T-cell (primary cell): ENCODE measurements around the gene IQCF2. TPM values are rescaled to one million over a fixed set of nuclear protein-coding genes. Genes with fewer than 3 reads are reported as not detected.
"Not testable (repeated sequence)": the region's sequence is repeated elsewhere in the genome, so short reads cannot be mapped to it uniquely, and the experiment has no call there.

Experiments
- ATAC-seq, 4 experiments: fragments of 200-7000 bp in 3 of 4; fragments of 150-1000 bp in 1 of 4; cut with Tn5 transposase; replicated peaks in 1 of 4; 1 replicate in 3 of 4; 2 replicates in 1 of 4; pipeline ENCODE4 v1.10.0; 2021; ENCODE audit warnings: moderate library complexity in 3 of 4, mild to moderate bottlenecking in 2 of 4, moderate number of reproducible peaks in 1 of 4
- CTCF ChIA-PET, 2 donors: fragments of 300-600 bp; sonication (Branson Sonifier 250); formaldehyde crosslinking; loops; one replicate each; lab custom pipeline; 2022; ENCODE audit warnings: antibody characterized with exemption in 2 of 2; lab: Charles Lee
- POLR2A ChIA-PET, 2 donors: fragments of 300-600 bp; sonication (Branson Sonifier 250); formaldehyde crosslinking; loops; one replicate each; lab custom pipeline; 2022; ENCODE audit warnings: antibody characterized with exemption in 2 of 2; lab: Charles Lee
- DNase-seq, 35 experiments: peaks; one replicate each; pipeline versions ENCODE4 v3.0.0 to v3.0.0-alpha.2; 2013 to 2023
- H3K27ac ChIP-seq: one replicate; pipeline ENCODE4 v1.5.1; 2013; ENCODE audit warnings: low read length
- H3K27me3 ChIP-seq, 2 experiments: replicated peaks in 1 of 2; 1 replicate in 1 of 2; 2 replicates in 1 of 2; pipeline versions ENCODE4 v1.6.1 to v1.7.0; 2013; ENCODE audit warnings: low read length in 1 of 2, mixed read lengths in 1 of 2; ENCODE audit not compliant: control insufficient read depth in 2 of 2, insufficient read depth in 2 of 2; ENCODE audit errors: extremely low read depth in 1 of 2
- H3K36me3 ChIP-seq, 2 donors: 1 replicate in 1 of 2; 2 replicates in 1 of 2; pipeline versions ENCODE4 v1.6.1 to v1.7.0; 2013; ENCODE audit warnings: low read length in 1 of 2; ENCODE audit not compliant: control insufficient read depth in 2 of 2, insufficient read depth in 1 of 2; ENCODE audit errors: extremely low read depth in 1 of 2
- H3K4me1 ChIP-seq, 2 experiments: 1 replicate in 1 of 2; 2 replicates in 1 of 2; pipeline versions ENCODE4 v1.6.1 to v1.7.0; 2013; ENCODE audit warnings: low read length in 2 of 2, mixed read lengths in 1 of 2; ENCODE audit not compliant: insufficient read depth in 2 of 2, control insufficient read depth in 1 of 2; ENCODE audit errors: extremely low read depth in 1 of 2
- H3K4me3 ChIP-seq, 2 donors: 1 replicate in 1 of 2; 2 replicates in 1 of 2; pipeline versions ENCODE4 v1.5.1 to v1.7.0; 2013; ENCODE audit warnings: mild to moderate bottlenecking in 2 of 2, low read length in 1 of 2, moderate library complexity in 1 of 2; ENCODE audit not compliant: control insufficient read depth in 1 of 2; ENCODE audit errors: extremely low read depth in 1 of 2
- H3K9me3 ChIP-seq: 2 replicates; pipeline ENCODE4 v1.7.0; 2013
- H3K27ac Mint-ChIP-seq, 2 donors: one replicate each; pipeline ENCODE4 v1.8.0; 2020 to 2021; ENCODE audit warnings: mild to moderate bottlenecking in 2 of 2, mixed read lengths in 2 of 2
- H3K27me3 Mint-ChIP-seq, 2 donors: one replicate each; pipeline ENCODE4 v1.8.0; 2021 to 2022; ENCODE audit warnings: mixed read lengths in 2 of 2
- H3K36me3 Mint-ChIP-seq: one replicate; pipeline ENCODE4 v1.8.0; 2021; ENCODE audit warnings: mixed read lengths
- H3K4me1 Mint-ChIP-seq, 3 donors: one replicate each; pipeline ENCODE4 v1.8.0; 2020 to 2022; ENCODE audit warnings: mixed read lengths in 3 of 3, mild to moderate bottlenecking in 1 of 3
- H3K4me3 Mint-ChIP-seq, 3 donors: one replicate each; pipeline ENCODE4 v1.8.0; 2020 to 2022; ENCODE audit warnings: mild to moderate bottlenecking in 3 of 3, mixed read lengths in 3 of 3, moderate library complexity in 3 of 3
- H3K9me3 Mint-ChIP-seq, 3 donors: one replicate each; pipeline ENCODE4 v1.8.0; 2020 to 2022; ENCODE audit warnings: mixed read lengths in 3 of 3
- WGBS: methylation state at CpG from one replicate; pipeline ENCODE4 v1.1.5; 2013; ENCODE audit warnings: missing lambda C conversion rate; ENCODE audit not compliant: insufficient coverage; 5-methylcytosine and 5-hydroxymethylcytosine counted together
- total RNA-seq, 35 experiments: library from RNA in 6 of 35; stranded (reverse) in 6 of 35; fragments of 120-200 nt in 1 of 35; gene quantifications; one replicate each; pipeline versions ENCODE4 v1.2.1 to v1.2.4 and lab custom pipeline; 2013 to 2026

The IQCF2 gene
- total RNA-seq, 5 donors from 2014 or later (not counting 1 experiment from before 2014, with no cell fraction given) = not detected

DNA sequence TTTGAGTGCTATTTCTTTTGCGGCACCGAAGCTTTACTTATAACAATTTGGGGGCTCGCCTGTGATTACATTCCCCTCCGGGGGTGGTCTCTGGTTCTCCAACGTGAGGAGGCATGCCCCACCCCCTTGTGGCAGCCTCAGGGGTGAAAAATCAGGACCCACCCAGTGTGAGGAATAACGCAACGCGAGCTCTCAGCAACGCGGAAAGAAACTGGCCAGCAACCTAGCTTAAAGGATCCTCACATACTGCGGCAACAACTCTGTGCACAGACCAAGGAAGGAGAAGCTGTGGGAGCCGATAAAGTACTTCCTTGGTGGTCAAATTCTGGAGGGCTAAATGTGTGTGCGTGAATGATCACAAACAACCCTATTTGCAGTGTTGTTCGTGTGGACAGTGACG, 36.0 kb downstream of the IQCF2 start:
- peaks cover 0 to 6% (median 0%) of the 10 kb centered on the region in 3 donors for H3K4me1 Mint-ChIP-seq
- no peaks in the 10 kb centered on the region for H3K36me3 ChIP-seq
- H3K27me3 ChIP-seq = peaks cover 0 to 25% of the 10 kb centered on the region in 2 experiments
- H3K4me1 ChIP-seq = no peaks in the 10 kb centered on the region
- DNase-seq (no peak), ATAC-seq (no peak)
- H3K27me3 Mint-ChIP-seq = peaks cover 26 to 49% of the 10 kb centered on the region in 2 donors
- CTCF ChIA-PET = no interaction called here
- POLR2A ChIA-PET = no interaction called here
- H3K36me3 Mint-ChIP-seq = no peaks in the 10 kb centered on the region
- H3K9me3 ChIP-seq = no peaks in the 10 kb centered on the region
- WGBS = 80% methylated on average over 7 of the region's 15 CpGs
- H3K27ac Mint-ChIP-seq = no peak overlapping the region
- H3K9me3 Mint-ChIP-seq = no peaks in the 10 kb centered on the region
- H3K4me3 ChIP-seq = no peak overlapping the region
- H3K4me3 Mint-ChIP-seq = no peak overlapping the region
- H3K27ac ChIP-seq = no peak overlapping the region

GRCh38 chr3:51900043-51900442, 38.6 kb downstream of the IQCF2 start:
- POLR2A ChIA-PET, H3K9me3 ChIP-seq, H3K36me3 ChIP-seq, H3K27ac Mint-ChIP-seq, CTCF ChIA-PET, H3K4me3 ChIP-seq, H3K9me3 Mint-ChIP-seq, ATAC-seq, H3K4me1 ChIP-seq, DNase-seq, H3K27ac ChIP-seq, H3K4me1 Mint-ChIP-seq, H3K4me3 Mint-ChIP-seq, H3K36me3 Mint-ChIP-seq: not testable (repeated sequence)
- H3K27me3 ChIP-seq = peaks cover 0 to 13% of the 10 kb centered on the region in 2 experiments
- 81% methylated on average over 3 of the region's 7 CpGs for whole genome bisulfite sequencing
- peaks cover 35 to 53% of the 10 kb centered on the region in 2 donors for H3K27me3 Mint-ChIP-seq

DNA sequence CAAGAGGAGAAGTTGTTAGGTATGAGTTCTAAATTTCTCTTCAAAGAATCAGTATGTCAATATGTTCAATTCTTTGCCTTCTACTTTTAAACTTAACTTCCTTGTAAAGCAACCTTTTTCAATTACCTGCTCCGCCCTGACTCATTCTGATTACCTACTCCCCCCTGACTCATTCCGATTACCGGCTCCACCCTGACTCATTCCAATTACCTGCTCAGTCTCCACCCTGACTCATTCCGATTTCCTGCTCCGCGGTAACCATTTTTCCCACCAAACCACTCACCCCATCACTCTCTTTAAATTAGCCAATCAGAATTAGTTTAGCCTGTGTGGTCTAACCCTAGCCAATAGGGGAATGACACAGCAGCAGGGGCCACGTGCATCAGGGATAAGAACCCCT, 40.9 kb downstream of the IQCF2 start:
- H3K36me3 ChIP-seq, H3K27ac ChIP-seq, H3K36me3 Mint-ChIP-seq, POLR2A ChIA-PET, CTCF ChIA-PET, H3K4me1 ChIP-seq, H3K9me3 Mint-ChIP-seq, ATAC-seq, H3K4me1 Mint-ChIP-seq, H3K4me3 ChIP-seq, H3K4me3 Mint-ChIP-seq, DNase-seq, H3K9me3 ChIP-seq: not testable (repeated sequence)
- peak overlapping the region in 1 of 2 donors; percentile 24 for H3K27ac Mint-ChIP-seq
- WGBS = 43% methylated on average over 3 of the region's 7 CpGs
- peaks cover 40 to 59% of the 10 kb centered on the region in 2 donors for H3K27me3 Mint-ChIP-seq
- H3K27me3 ChIP-seq = peaks cover 0 to 12% of the 10 kb centered on the region in 2 experiments

- ChIA-PET CTCF (no interaction called here), POLR2A (no interaction called here)
- peaks cover 4% of the 10 kb centered on the region for H3K36me3 Mint-ChIP-seq
- peaks cover 0 to 17% of the 10 kb centered on the region in 2 experiments for H3K27me3 ChIP-seq
- DNase-seq (no peak), ATAC-seq (no peak)
- H3K36me3 ChIP-seq = no peaks in the 10 kb centered on the region
- H3K4me1 ChIP-seq = no peaks in the 10 kb centered on the region
- no peak overlapping the region for H3K27ac Mint-ChIP-seq
- H3K9me3 Mint-ChIP-seq = peaks cover 2 to 22% (median 10%) of the 10 kb centered on the region in 3 donors
- H3K4me1 Mint-ChIP-seq = peaks cover 0 to 8% (median 0%) of the 10 kb centered on the region in 3 donors
- 47% methylated on average over 1 of the region's 2 CpGs for WGBS
- H3K9me3 ChIP-seq = no peaks in the 10 kb centered on the region
- H3K27me3 Mint-ChIP-seq = peaks cover 36 to 51% of the 10 kb centered on the region in 2 donors
- no peak overlapping the region for H3K4me3 Mint-ChIP-seq
- no peak overlapping the region for H3K4me3 ChIP-seq
- no peak overlapping the region for H3K27ac ChIP-seq
These were observed 42.8 kb downstream of the IQCF2 start for GRCh38 chr3:51904034-51904823.

DNA sequence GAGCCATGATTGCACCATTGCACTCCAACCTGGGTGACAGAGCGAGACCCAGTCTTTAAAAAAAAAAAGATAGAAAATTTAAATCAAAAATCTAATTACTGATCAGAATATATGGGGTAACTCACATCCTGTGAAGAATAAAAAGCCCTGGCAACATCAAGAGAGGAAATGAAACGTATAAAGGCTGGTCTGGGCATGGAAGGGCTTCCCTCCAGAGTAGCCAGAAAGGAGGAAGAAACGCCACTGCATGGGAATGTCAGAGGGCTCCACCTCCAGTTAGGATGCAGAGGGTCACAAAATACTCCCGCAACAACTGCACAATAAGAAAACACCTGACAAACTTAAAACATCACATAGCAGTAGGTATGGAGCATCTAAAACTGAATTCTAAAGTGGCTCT, 46.6 kb downstream of the IQCF2 start:
- Histone ChIP-seq H3K36me3 (no peaks in the 10 kb centered on the region), H3K4me3 (no peak overlapping the region), H3K27me3 (peaks cover 0 to 24% of the 10 kb centered on the region in 2 experiments), H3K4me1 (no peaks in the 10 kb centered on the region), H3K27ac (no peak overlapping the region), H3K9me3 (no peaks in the 10 kb centered on the region)
- DNase-seq (no peak), ATAC-seq (no peak)
- no CpG with 5 or more reads among the region's 4 CpGs for WGBS
- H3K4me1 Mint-ChIP-seq = no peaks in the 10 kb centered on the region
- H3K27ac Mint-ChIP-seq = no peak overlapping the region
- H3K36me3 Mint-ChIP-seq = peaks cover 4% of the 10 kb centered on the region
- ChIA-PET POLR2A (no interaction called here), CTCF (no interaction called here)
- peaks cover 22 to 40% of the 10 kb centered on the region in 2 donors for H3K27me3 Mint-ChIP-seq
- H3K4me3 Mint-ChIP-seq = no peak overlapping the region
- H3K9me3 Mint-ChIP-seq = peaks cover 3 to 23% (median 10%) of the 10 kb centered on the region in 3 donors

Other genes starting within 250 kb of the IQCF2 start
- 10 to 100 TPM; 35.9 to 51.0 (median 47.0) TPM for gene TEX264, start 190.4 kb upstream of the IQCF2 start, total RNA-seq
- gene GRM2, start 154.5 kb upstream of the IQCF2 start, total RNA-seq = 1 to 10 TPM; 1.5 to 6.9 (median 2.2) TPM
- not detected for gene IQCF6, start 82.4 kb upstream of the IQCF2 start, total RNA-seq
- not detected for gene IQCF5, start 14.0 kb downstream of the IQCF2 start, total RNA-seq
- gene IQCF1, start 41.7 kb downstream of the IQCF2 start, total RNA-seq = not detected
- gene RRP9, start 80.3 kb downstream of the IQCF2 start, total RNA-seq = 10 to 100 TPM; 11.4 to 20.5 (median 18.3) TPM
- 10 to 100 TPM in 3 of 5 donors, 1 to 10 TPM in 2; 8.7 to 16.3 (median 12.4) TPM for gene PARP3, start 80.7 kb downstream of the IQCF2 start, total RNA-seq
- gene GPR62, start 93.8 kb downstream of the IQCF2 start, total RNA-seq = not detected
- 10 to 100 TPM; 11.7 to 33.3 (median 26.6) TPM for gene PCBP4, start 105.8 kb downstream of the IQCF2 start, total RNA-seq
- 10 to 100 TPM; 55.7 to 86.4 (median 78.5) TPM for gene ABHD14B, start 112.4 kb downstream of the IQCF2 start, total RNA-seq
- gene ABHD14A, start 113.4 kb downstream of the IQCF2 start, total RNA-seq = 10 to 100 TPM; 14.3 to 26.5 (median 20.8) TPM
- gene ACY1, start 121.9 kb downstream of the IQCF2 start, total RNA-seq = 10 to 100 TPM in 3 of 5 donors, 1 to 10 TPM in 2; 6.2 to 19.0 (median 13.3) TPM
- 1,000 to 10,000 TPM; 1,518 to 1,711 (median 1,629) TPM for gene RPL29, start 134.3 kb downstream of the IQCF2 start, total RNA-seq
- 10 to 100 TPM; 11.3 to 41.3 (median 39.0) TPM for gene DUSP7, start 195.0 kb downstream of the IQCF2 start, total RNA-seq